CD4-positive, alpha-beta T cell treated with Interleukin-1 beta for 1 hour (primary cell): ENCODE data around the gene IFT80.
"Not testable (repeated sequence)": the region's sequence is repeated elsewhere in the genome, so short reads cannot be mapped to it uniquely, and the experiment has no call there.

Source experiments
- DNase-seq, 2 donors: peaks; one replicate each; pipeline ENCODE4 v3.0.0-alpha.2; 2020 to 2022

IFT80 gene

DNA sequence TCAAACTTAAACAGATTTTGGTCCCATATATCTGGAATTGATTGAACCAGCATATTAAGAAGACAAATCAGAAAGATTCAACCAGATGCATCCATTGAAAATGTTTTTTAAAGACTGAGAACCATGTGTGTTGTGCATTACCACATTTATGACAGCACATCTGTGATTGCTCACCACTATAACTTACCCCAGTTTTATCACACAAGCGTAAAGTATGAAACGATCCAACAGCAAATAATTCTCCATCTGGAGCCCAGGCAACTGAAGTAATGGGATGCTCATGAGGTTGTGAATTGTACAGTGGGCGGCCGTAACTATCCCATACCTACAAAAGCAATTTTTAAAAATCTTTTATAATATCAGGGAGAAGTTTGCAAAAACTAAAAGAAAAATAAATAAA, 43.2 kb downstream of the IFT80 start:
- no peak for DNase-seq

DNA sequence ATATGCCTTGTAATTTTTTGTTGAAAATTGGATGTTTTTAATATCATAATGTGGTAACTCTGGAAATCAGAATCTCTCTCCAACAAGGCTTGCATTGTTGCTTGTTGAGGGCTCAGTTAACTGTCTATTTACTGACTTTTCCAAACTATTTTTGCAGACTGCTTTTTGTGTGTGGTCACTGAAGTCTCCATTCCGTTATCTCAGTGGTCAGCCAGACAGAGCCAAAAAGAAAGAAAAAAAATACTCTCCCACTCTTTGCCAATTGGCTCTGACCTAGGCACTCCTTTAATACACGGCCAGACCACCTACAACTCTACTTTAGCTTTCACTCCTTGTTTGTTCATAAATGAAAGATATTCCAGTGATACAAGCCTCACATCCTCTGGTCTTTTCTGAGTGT, 52.5 kb downstream of the IFT80 start:
- DNase-seq = no peak

DNA sequence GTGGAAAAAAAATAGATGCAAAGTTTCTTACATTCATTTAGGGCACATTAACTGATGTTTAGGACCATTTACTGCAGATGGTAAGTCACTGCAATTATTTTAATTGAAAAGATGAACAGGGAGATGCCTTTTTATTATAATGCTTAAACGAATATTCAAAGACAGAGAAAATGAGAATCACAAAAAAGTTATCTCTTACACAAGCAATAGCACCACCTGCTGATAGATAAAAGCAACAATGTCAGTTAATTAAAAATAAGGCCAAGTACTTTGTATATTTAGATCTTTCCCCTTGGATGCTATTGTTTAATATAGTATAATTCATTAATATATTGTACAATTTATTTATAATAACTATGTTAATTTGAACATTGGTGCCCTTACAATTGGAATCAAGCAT, 55.9 kb downstream of the IFT80 start:
- DNase-seq = peak in 1 of 2 donors; percentile 12

DNA sequence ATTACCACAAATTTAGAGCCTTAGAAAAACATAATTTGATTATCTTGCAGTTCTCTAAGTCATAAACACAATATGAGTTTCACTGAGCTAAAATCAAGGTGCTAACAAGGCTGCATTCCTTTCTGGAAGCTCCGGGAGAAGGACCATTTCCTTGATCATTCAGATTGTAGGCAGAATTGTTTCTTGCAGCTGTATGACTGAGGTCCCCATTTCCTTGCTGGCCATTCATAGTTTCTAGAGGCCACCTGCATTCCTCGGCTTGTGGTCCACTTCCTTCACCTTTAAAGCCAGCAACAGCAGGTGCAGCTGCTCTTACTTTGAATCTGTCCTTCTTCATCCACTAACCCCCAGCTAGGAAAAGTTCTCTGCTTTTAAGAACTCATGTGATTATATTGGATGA, 58.7 kb downstream of the IFT80 start:
- DNase-seq = no peak

DNA sequence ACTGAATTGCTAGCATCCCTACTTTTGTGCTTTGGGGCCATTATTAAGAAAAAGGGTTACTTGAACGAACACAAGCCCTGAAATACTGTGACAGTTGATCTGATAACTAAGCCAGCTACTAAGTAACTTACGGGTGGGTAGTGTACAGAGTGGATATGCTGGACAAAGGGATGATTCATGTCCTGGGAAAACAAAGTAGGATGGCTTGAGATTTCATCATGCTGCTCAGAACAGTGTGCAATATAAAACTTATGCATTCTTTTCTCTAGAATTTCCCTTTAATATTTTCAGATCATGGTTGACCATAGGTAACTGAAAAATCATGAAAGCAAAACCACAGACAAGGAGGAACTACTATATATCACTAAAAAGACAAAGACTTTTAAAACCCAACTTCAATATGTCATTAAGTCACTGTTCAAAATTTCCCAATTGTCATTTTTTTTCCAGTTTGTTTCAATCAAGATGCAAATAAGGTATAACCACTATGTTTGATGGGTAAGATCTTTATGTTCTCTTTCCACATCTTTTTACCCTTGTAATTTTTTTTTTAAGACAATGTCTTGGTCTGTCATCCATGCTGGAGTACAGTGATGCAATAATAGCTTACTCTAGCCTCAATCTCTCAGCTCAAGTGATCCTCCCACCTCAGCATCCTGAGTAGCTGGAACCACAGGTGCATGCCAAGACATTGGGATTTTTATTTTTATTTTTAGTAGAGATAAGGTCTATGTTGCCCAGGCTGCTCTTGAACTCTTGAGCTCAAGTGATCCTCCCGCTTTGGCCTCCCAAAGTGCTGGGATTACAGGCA, 67.7 kb downstream of the IFT80 start:
- no peak for DNase-seq

DNA sequence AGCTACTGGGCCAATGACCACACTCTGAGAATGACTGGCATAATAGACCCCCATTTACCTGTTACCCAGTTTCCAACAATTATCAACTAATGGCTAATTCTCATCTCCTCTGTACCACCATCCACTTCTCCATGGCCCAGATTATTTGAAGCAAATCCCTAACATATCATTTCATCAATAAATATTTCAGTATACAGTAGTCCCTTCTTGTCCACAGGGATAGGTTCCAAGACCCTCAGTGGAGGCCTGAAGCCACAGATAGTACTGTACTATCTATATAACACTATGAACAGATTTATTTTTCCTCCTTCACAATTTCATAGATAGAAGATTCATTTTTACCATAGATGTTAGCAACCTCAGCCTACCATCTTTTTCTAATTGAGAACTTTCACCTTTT, 68.3 kb downstream of the IFT80 start:
- DNase-seq = no peak

DNA sequence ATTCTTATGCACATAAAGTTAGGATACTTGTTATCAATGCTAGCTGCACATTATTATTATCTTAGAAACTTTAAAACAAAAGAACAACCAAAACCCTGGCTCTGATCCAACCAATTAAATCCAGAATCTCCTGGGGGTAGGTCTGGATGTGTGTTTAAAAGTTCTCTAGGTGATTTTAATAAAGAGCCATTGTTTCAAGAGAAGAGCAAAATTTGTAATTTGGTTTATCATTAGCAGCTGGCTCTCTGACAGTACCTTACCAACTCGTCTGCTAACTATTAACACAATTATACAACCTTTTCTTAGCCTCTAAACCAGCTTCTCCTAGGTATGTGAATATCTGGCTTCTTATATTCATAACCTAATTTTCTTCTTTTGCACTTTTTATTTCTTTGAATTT, 68.9 kb downstream of the IFT80 start:
- DNase-seq = no peak

DNA sequence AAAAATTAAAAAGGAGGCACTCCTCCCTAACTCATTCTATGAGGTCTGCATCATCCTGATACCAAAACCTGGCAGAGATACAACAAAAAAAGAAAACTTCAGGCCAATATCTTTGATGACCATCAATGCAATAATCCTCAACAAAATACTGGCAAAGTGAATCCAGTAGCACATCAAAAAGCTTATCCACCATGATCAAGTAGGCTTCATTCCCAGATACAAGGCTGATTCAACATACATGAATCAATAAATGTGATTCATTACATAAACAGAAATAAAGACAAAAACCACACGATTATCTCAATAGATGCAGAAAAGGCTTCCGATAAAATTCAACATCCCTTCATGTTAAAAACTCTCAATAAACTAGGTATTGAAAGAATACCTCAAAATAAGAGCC, 72.7 kb downstream of the IFT80 start:
- not testable (repeated sequence) for DNase-seq

DNA sequence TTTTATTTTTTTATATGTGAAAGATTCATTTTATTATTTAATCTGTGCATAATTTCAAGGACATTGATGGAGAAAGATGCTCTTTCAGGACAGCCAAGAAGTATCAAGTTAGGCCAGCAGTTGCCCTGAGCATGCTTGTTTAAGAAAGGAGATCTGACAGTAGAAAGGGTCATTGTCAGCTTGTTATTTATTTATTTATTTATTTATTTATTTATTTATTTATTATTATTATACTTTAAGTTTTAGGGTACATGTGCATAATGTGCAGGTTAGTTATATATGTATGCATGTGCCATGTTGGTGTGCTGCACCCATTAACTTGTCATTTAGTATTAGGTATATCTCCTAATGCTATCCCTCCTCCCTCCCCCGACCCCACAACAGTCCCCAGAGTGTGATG, 77.2 kb downstream of the IFT80 start:
- not testable (repeated sequence) for DNase-seq

DNA sequence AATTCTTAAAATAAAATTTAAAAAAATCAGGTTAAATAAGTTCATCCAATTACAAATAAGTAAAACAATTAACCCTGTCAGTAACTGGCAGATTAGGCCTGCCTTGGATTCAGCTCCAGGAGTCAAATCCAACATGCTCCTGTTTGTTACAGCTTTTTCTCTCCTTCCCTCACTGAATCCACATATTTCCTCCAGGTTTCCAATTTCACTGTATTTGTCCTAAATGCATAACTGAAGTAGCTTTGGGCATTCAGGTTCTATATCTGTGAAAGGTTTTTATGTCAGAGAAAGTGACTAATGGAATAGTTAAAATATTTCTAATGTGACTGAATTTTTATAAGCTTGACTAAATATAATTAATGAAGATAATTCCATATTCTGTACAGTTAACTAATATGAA, 79.7 kb downstream of the IFT80 start:
- DNase-seq = no peak

DNA sequence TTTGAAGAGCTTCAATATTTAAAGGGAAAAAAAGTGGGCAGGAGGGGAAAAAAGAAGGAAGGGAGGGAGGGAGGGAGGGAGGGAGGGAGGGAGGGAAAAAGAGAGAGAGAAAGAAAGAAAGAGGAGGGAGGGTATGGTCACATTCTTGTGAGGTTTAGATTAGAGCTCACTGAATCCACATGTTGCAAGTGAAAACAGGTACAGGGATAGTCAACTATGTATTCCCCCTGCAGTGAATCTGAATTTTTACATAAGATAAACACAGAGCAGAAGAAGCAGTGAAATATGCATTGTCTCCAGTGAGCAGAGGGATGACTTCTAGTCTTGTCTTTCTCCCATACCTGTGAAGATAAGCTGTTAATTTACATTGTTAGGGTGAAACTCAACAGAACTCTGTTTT, 84.0 kb downstream of the IFT80 start:
- no peak for DNase-seq

DNA sequence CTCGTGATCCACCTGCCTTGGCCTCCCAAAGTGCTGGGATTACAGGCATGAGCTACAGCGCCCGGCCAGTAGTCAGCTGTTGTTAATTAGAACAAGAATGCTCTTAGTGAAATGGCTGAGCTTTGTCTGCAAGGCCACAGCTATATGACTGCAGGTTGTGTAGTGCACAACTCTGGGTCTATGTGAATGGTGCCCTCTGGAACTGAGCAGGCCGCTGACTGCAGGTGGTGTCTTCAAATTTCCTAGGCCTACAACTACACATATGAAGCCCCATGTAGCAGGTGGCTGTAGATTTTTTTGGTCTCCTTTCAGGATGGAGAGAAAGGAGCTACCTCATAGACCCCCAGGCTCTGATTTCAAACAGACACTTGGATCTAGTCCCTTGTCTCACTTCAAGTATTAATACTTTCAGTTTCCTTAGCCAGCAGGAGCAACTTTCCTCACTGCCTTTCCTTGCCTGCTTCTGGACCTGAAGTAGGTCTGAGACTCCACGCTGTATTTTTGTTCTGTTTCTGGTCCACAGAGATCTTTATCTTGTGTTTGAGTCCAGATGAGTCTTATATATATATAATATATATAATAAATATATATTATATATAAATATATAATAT, 86.9 kb downstream of the IFT80 start:
- no peak for DNase-seq

DNA sequence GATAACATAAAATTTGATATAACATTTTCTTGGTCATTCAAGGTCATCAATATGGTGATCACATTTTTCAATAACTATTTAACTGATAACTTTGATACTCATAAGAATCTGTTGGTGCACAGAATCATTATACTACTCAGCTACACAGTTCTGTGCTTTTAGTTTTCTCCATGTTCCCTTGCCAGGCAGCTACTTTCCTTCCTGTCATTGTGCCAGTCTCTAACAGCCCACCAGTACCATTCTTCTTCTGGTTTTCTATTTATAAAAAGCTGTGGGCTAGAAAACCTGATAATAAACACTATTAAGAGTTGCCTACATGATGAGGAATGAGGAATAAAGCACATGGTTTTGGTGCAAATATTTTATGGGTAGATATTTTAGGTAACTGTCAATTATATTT, 96.2 kb downstream of the IFT80 start:
- DNase-seq = no peak

DNA sequence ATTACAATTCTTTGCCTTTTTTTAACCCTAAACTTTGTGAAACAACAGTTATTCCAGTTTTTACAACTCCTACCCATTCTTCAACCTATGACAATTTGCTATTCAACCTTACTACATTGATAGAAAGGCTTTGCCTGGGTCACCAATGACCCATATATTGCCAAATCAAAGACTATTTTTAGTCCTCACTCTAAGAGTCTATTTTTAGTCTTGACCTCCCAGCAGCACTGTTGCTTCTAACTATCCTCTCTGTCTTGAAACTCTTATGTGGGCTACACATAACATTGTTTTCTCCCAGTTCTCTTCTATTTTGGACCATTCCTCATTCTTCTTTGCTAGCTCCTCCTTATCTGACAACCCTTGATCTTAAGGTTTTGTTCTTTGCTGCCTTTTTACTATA, 102.4 kb downstream of the IFT80 start:
- DNase-seq = no peak

DNA sequence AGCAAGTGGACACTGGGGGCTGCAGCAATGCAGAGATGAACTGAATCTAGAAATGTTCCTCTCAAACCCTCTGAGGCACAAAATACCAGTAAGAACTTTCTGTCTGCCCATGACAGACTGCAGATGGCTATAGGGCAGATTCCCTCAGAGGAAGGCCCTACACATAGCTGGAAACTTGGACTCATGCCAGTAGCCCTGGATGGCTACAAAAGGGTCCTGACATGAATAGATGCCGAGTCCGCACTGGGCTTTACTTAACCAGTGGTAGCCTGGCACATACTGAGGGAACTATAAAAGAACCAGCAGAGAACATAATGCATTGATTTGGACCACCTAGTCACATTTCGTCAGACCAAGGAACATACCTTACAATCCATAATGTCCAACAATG, 107.1 kb downstream of the IFT80 start:
- DNase-seq = no peak

DNA sequence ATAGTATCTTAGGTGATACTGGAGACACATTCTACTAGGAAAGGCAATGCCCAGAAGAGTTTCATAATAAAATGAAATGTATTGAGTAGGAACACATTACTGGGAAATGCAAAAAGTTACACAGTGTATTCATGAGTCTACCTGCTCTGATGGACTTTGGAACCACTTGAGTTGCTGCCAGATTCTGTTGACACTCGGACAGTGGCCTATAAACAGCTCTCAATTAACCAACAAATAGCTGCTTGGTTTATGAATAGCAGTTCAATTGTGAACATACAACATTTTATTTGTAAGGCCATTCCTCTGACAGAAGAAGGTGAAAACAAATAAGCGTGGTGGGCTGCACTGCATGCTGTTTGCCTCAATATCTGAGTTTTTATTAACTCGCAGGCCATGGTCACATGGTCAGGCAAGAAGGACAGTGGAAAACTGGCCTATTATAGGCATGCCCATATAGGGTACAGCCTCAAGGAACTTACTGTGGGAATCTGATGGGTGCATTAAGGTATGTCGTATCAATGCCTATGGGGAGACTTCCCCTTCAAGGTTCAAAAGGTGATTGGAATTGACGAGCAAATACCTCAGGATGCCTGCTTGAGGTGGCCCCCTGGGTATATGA, 107.6 kb downstream of the IFT80 start:
- DNase-seq = no peak

DNA sequence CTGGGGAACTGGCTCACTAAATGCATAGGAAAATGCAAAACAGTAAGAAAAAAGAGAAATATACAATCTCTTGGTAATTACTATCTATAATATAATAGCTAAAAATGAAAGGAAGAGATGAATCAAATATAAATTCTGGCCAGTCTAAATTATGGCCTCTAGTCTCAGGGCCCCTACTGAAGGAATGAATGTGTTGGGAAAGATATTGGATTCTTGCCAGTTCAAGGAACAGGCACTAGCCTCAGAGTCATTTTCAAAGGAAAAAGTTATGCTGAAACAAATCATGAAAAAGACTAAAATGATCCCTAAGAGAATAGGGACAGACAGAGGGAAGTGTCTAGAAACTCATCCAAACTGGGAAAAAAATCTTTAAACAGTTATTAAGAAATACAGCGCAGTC, 111.4 kb downstream of the IFT80 start:
- no peak for DNase-seq

DNA sequence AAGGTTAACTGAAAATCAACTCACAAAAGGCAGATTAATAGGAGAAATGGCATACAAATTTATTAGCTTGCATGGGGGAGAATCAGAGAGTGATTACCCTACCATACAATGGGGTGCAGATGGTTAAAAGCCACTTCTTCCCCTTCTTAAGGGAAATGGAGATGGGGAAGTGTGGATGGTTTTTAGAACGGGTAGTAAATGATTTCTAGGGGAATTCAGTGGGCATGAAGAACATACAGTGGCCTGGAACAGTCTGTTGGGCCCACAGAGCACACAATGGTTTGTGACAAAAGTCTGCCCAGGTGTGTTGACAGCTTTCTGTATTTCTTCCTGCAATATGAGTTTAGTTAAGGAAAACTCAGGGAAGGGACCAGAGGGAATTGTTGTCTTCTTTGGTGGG, 112.8 kb downstream of the IFT80 start:
- no peak for DNase-seq

DNA sequence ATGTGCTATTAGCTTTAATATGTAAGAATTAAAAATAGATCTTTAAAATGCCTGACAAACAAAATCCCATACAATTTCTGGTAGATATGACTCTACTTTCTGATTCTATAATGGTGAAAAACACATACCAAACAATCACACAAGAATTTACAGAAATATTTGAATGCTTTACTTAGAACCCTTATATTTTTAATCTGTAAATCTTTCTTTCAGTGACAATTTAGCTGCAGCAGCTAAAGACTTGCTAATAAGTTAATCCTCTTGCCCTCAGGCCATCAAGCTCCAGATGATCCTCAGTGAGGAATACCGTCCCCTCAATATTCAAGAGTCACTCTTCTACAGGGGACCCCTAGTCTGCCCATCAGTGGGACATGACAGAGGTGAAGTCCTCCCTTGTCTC, 118.2 kb downstream of the IFT80 start:
- no peak for DNase-seq

DNA sequence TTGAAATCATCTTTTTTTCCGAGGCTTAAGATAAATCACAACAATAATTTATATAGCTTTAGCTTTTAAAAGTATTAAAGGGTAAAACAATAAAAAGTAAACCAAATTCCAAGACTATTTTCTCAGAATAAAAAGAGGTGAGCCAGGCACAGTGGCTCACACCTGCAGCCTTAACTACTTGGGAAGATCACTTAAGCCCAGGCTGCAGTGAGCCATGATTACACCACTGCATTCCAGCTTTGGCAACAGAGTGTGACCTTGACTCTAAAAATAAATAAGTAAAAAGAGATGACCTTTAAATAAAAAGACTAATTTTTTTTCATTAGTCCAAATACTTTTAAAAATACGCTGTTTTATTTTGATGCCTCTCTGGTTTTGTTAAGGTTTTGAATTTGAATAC, 119.4 kb downstream of the IFT80 start:
- no peak for DNase-seq

DNA sequence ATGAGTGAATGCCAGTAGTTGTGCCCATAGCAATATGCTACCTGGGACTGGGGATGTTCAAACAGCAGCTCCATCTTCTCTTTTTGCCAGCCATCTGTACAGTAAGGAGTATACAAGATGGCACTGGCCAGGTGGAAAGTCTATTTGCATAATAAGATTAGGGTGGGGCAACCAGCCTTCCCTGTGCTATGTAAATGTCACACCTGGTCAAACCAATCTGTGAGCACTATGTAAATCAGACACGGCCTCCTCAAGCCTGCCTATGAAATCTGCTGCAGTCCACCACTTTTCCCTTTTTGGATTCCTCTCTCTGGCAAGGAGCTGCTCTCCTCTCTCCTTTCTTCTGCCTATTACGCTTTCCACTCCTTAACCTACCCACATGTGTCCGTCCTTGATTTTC, 120.8 kb downstream of the IFT80 start:
- no peak for DNase-seq

DNA sequence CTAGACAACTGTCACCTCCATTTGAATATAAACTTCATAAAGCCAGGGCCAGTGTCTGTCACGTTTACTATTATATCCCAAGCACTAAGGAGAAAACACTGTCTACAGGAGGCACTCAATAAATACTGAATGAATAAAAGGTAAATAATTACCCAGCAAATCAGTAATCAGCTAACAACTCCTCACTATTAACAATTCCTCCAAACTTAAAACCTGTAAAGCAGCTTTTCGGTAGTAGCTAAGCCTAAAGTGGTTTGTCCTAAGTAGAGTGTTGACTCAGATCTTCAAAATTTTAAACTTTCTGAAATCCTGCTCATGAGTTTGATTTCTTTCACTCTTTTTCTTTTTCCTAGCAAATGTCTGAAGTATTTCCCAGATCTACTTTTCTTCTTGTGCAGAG, 133.9 kb downstream of the IFT80 start:
- no peak for DNase-seq

DNA sequence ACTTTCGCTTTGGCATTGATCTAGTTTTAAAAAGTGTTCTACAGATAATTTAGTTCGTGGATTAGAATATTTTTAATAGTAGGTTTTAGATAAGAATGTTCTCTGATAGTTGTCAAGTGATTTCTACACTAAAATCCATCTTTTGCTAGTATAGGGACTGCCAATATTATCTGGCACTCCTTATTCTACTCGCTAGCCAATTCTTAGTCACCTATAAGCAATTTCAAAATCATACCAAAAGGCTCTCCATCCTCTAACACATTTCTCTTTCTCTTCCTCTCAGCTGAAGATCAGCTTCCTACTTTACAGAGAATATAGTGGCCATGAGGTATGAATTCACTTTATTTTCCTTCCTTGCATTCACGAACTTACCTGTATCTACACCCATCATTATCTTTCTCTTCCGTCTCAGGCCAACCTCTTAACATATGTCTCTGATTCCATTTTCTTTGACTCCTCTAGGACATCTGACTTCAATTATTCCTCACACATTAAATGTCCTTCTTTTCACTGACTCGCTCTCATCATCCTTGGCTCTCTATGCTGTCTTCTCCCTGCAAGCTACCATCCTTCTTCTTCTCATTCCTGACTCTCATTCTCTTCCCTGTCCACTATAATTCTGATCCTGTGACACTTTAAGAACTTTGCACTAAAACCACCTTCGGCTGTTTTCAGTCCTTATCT, 138.3 kb downstream of the IFT80 start:
- no peak for DNase-seq

DNA sequence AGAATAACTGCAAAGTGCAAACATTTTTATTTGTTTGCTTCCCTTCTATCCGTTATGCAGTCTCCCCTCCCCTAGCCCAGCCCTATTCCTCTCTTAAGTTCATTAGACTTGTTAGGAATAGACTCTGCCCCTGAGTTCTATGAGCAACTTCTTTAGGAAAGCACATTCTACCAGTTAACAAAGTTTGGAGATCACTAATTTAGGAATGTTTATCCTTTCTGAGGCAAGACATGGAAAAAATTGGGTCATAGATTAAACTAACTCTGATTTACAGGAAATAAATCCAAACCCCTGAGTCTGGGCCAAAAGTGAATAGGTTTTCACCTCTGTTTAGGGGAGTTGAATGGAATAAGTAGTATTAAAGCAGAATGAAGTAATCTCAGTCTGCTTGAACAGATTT, 139.4 kb downstream of the IFT80 start:
- no peak for DNase-seq
